ENCODE measurements around the gene SENP3. TPM values are rescaled to one million over a fixed set of nuclear protein-coding genes. Genes with fewer than 3 reads are reported as not detected.
A peak's percentile ranks its signal among the peaks of the same experiment; 100 is the strongest.

Gene SENP3
- total RNA-seq, 4 donors from 2014 or later = 62.4 to 73.3 (median 66.3) TPM

GRCh38 chr17:7549401-7550055 lies 12.2 kb upstream of the SENP3 start:
- no peak for TF ChIP-seq POLR2A (IDR thresholded peaks at IDR 0.05)
- no peak for TF ChIP-seq CTCF (IDR thresholded peaks at IDR 0.05)
- 47 to 49% methylated on average over 17 to 20 of the region's 20 CpGs for WGBS, 2 donors

GRCh38 chr17:7550344-7550743 lies 11.4 kb upstream of the SENP3 start:
- Histone ChIP-seq H3K4me1 (peaks cover 10 to 19% of the 10 kb centered on the region in 2 donors), H3K4me3 (replicated peaks in 1 of 3) (no peak overlapping the region), H3K27ac (no peak overlapping the region), H3K36me3 (no peaks in the 10 kb centered on the region), H3K27me3 (no peaks in the 10 kb centered on the region), H3K9me3 (no peaks in the 10 kb centered on the region)
- WGBS, 2 donors = 74 to 80% methylated on average over 6 of the region's 6 CpGs
- TF ChIP-seq POLR2A (IDR thresholded peaks at IDR 0.05) (no peak), CTCF (IDR thresholded peaks at IDR 0.05) (no peak)
- DNase-seq = no peak
- intact Hi-C loops (cut with DNase I) = no loop called here

More at GRCh38 chr17:7549401-7550055, 12.2 kb upstream of the SENP3 start:
- H3K4me3 ChIP-seq (replicated peaks in 1 of 3) = peak overlapping the region; percentile 52 to 97 (median 85)
- no peaks in the 10 kb centered on the region for H3K27me3 ChIP-seq
- H3K9me3 ChIP-seq = no peaks in the 10 kb centered on the region
- no peaks in the 10 kb centered on the region for H3K36me3 ChIP-seq
- peak; percentile 38 to 56 for DNase-seq
- intact Hi-C loops (cut with DNase I) = no loop called here
- H3K4me1 ChIP-seq = peaks cover 10 to 19% of the 10 kb centered on the region in 2 donors
- H3K27ac ChIP-seq = peak overlapping the region; percentile 73 to 92 (median 89)

- H3K27ac ChIP-seq = no peak overlapping the region
- 78 to 84% methylated on average over 4 of the region's 4 CpGs for WGBS, 2 donors
- intact Hi-C loops (cut with DNase I) = no loop called here
Measured at GRCh38 chr17:7551396-7551795, 10.3 kb upstream of the SENP3 start.

GRCh38 chr17:7552621-7553051 lies 9.1 kb upstream of the SENP3 start:
- Histone ChIP-seq H3K4me3 (replicated peaks in 1 of 3) (no peak overlapping the region), H3K27ac (no peak overlapping the region), H3K36me3 (no peaks in the 10 kb centered on the region), H3K27me3 (no peaks in the 10 kb centered on the region), H3K4me1 (peaks cover 14 to 25% of the 10 kb centered on the region in 2 donors), H3K9me3 (no peaks in the 10 kb centered on the region)
- WGBS, 2 donors = 72 to 90% methylated on average over 6 of the region's 6 CpGs
- intact Hi-C loops (cut with DNase I) = no loop called here
- no peak for DNase-seq
- TF ChIP-seq POLR2A (IDR thresholded peaks at IDR 0.05) (no peak), CTCF (IDR thresholded peaks at IDR 0.05) (no peak)

More at GRCh38 chr17:7551396-7551795, 10.3 kb upstream of the SENP3 start:
- H3K9me3 ChIP-seq = no peaks in the 10 kb centered on the region
- no peaks in the 10 kb centered on the region for H3K27me3 ChIP-seq
- H3K4me3 ChIP-seq (replicated peaks in 1 of 3) = no peak overlapping the region
- H3K36me3 ChIP-seq = no peaks in the 10 kb centered on the region
- TF ChIP-seq CTCF (IDR thresholded peaks at IDR 0.05) (no peak), POLR2A (IDR thresholded peaks at IDR 0.05) (no peak)
- peaks cover 10 to 19% of the 10 kb centered on the region in 2 donors for H3K4me1 ChIP-seq
- no peak for DNase-seq

- Histone ChIP-seq H3K27me3 (no peaks in the 10 kb centered on the region), H3K27ac (no peak overlapping the region), H3K9me3 (no peaks in the 10 kb centered on the region), H3K4me3 (replicated peaks in 1 of 3) (no peak overlapping the region), H3K4me1 (peaks cover 15 to 26% of the 10 kb centered on the region in 2 donors), H3K36me3 (no peaks in the 10 kb centered on the region)
- WGBS, 2 donors = 100% methylated on average over 1 of the region's 1 CpG
- intact Hi-C loops (cut with DNase I) = no loop called here
- no peak for TF ChIP-seq CTCF (IDR thresholded peaks at IDR 0.05)
- TF ChIP-seq POLR2A (IDR thresholded peaks at IDR 0.05) = no peak
- DNase-seq = no peak
Measured at GRCh38 chr17:7553356-7553755, 8.4 kb upstream of the SENP3 start.
